ENCODE results near the gene IL17REL.

The IL17REL gene

GRCh38 chr22:49966041-49966773 is 46.4 kb downstream of the IL17REL start:
- DNase-seq = no peak

GRCh38 chr22:49965091-49966040 is 47.2 kb downstream of the IL17REL start:
- DNase-seq = peak; percentile 28 to 43

DNA sequence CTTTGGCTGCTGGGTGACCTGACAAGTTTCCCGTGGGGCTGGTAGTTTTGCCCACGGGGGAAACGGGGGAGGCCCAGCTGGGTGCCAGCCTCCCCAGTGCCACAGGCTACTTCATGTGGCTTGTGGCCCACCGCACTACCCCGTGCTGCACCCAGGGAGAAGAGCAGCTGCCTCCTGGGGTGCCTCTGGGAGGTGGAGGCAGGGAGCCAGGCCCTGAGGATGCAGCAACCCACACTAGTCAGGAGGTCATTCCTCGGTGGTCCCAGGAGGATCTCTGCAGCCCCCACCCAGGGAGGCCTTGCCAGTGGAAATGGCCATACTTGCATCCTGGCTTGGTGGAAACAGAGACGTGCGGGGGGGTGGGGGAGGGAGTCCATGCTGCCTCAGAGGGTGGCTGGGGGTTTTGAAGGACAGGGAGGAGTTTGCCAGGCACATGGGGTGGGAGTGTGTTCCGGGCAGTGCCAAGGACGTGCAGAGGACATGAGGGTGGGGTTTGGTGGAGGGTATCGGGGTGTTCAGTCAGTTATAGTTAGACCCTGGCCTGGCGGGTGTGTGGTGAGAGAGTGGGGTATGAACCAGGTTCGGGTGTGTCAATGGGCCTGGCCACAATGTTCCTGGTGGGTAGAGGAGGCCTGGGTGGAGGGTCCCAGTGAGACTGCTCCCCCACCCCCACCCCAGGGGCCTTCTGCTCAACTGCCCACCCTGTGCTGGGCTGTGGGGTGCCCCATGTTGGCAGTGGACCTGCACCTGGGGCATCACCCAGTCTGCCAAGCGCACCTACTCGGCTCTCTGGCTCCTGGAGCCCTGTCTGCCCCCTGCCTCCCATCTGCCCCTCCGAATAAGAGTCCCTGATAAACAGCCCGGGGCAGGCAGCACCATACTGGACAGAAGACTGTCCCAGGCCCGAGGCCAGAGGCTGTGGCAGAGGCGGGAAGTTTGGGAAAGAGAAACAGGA is 48.2 kb downstream of the IL17REL start:
- peak; percentile 22 to 32 for DNase-seq

DNA sequence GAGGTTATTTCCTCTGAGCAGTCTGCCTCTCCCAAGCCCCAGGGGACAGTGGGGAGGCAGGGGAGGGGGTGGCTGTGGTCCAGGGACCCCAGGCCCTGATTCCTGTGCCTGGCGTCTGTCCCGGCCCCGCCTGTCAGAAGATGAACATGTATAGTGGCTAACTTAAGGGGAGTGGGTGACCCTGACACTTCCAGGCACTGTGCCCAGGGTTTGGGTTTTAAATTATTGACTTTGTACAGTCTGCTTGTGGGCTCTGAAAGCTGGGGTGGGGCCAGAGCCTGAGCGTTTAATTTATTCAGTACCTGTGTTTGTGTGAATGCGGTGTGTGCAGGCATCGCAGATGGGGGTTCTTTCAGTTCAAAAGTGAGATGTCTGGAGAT is 48.9 kb downstream of the IL17REL start:
- DNase-seq = no peak

DNA sequence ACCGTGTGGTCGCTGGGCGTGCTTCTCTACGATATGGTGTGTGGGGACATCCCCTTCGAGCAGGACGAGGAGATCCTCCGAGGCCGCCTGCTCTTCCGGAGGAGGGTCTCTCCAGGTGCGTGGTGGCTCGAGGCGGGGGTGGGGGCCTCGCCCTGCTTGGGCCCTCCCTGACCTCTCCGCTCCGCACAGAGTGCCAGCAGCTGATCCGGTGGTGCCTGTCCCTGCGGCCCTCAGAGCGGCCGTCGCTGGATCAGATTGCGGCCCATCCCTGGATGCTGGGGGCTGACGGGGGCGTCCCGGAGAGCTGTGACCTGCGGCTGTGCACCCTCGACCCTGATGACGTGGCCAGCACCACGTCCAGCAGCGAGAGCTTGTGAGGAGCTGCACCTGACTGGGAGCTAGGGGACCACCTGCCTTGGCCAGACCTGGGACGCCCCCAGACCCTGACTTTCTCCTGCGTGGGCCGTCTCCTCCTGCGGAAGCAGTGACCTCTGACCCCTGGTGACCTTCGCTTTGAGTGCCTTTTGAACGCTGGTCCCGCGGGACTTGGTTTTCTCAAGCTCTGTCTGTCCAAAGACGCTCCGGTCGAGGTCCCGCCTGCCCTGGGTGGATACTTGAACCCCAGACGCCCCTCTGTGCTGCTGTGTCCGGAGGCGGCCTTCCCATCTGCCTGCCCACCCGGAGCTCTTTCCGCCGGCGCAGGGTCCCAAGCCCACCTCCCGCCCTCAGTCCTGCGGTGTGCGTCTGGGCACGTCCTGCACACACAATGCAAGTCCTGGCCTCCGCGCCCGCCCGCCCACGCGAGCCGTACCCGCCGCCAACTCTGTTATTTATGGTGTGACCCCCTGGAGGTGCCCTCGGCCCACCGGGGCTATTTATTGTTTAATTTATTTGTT is 49.6 kb downstream of the IL17REL start:
- DNase-seq = peak in 1 of 2 donors; percentile 28

- peak; percentile 89 for DNase-seq
Observed at GRCh38 chr22:49962012-49962750, 50.4 kb downstream of the IL17REL start.

DNA sequence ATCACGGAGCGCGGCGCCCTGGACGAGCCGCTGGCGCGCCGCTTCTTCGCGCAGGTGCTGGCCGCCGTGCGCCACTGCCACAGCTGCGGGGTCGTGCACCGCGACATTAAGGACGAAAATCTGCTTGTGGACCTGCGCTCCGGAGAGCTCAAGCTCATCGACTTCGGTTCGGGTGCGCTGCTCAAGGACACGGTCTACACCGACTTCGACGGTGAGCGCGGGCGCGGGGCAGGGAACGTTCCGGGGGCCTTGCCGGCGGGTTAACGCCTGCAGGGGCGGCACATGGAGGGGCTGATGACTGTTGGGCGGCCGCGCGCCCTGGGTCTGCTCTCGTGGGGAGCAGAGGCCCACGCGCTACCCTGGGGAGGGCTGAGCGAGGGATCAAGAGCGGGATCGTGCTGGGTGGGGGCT is 51.0 kb downstream of the IL17REL start:
- no peak for DNase-seq

GRCh38 chr22:49961005-49961600 is 51.5 kb downstream of the IL17REL start:
- DNase-seq = peak; percentile 48 to 49

- peak; percentile 93 to 94 for DNase-seq
Observed at GRCh38 chr22:49960159-49961004, 52.2 kb downstream of the IL17REL start, which contains the start of gene PIM3. Gene PIM3, plus strand, starts transcription at chr22:49960772. Its CDS starts 176 bp downstream, at chr22:49960948.

DNA sequence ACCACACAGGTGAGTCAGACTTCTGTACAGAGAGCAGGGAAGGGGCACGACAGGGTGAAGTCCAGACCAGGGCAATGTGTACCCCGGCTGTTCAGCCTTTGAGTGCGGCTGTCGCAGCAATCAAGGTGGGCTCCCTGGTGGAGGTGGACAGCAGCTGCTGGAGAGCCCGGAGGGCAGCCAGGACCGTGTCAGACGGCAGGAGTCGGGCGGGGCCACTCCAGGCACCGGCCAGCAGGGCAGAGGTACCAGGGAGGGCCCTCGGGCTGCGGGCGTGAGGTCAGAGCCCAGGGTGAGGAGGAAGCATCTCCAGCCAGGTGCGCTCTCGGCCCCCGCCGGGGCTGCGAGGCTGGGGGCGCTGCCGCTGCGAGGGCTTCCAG is 52.8 kb downstream of the IL17REL start:
- peak; percentile 53 to 55 for DNase-seq

DNA sequence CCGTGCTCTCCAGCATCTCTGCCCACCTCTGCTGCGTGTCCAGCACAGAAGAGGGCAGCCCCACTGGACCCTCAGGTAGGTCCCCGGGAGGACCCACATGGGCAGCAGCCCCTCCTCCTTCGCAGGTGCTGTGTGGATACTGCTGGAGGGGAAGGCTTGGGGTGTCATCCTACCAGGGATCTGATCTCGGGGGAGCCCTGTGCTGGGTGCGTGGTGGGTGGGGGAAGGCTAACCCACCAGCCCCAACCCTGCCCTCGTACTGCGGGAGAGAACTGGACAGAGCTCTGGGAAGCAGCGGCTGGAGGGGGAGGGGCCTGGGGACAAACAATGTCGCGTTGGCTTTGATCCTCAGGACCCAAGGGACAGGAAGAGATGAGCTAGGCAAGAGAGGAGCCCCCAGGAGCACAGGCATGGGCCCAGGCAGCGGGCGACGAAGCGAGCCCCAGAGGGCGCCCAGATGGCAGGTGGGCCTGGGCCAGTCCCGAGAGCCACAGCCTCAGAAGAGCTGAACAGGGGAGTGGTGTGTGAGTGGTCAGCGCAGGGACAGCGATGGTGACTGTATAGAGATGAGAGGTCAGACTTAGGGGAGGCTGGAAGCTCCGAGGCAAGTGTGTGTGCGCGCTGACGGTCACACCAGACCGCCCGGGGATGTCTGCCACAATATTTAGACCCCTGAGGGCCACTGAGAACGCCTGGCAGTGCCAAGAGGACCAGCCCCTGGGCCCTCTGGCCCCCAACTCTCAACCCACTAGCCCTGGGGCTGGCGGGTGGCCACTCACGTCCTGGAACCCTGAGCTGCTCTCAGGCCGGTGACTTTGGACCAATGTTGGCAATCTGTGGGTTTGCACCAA is 53.4 kb downstream of the IL17REL start:
- no peak for DNase-seq

GRCh38 chr22:49958366-49958921 is 54.1 kb downstream of the IL17REL start:
- no peak for DNase-seq

DNA sequence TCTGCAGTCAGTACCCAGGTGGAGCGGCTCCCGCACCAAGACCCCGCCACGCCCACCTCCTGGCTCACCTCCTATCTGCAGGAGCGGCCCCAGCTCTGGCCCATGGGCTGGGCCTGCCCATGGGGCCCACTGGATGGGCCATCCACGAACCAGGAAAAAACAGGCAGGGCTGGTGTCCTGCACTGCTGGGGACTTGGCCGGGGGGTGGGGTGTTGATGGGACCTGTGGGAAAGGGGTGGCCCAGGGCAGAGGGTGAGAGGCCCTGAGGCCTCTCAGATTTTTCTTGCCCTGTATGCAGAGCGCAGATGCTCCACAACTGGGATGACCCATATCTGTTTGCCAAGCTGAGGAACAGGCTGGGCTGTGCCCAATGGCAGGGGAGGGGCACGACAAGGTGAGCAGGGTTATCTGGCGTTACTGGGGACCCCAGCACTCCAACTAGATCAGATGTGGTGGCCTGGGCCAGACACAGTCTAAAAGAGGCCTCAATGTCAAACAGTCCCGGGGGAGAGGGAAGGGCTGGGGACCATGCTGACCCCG is 54.7 kb downstream of the IL17REL start:
- no peak for DNase-seq

DNA sequence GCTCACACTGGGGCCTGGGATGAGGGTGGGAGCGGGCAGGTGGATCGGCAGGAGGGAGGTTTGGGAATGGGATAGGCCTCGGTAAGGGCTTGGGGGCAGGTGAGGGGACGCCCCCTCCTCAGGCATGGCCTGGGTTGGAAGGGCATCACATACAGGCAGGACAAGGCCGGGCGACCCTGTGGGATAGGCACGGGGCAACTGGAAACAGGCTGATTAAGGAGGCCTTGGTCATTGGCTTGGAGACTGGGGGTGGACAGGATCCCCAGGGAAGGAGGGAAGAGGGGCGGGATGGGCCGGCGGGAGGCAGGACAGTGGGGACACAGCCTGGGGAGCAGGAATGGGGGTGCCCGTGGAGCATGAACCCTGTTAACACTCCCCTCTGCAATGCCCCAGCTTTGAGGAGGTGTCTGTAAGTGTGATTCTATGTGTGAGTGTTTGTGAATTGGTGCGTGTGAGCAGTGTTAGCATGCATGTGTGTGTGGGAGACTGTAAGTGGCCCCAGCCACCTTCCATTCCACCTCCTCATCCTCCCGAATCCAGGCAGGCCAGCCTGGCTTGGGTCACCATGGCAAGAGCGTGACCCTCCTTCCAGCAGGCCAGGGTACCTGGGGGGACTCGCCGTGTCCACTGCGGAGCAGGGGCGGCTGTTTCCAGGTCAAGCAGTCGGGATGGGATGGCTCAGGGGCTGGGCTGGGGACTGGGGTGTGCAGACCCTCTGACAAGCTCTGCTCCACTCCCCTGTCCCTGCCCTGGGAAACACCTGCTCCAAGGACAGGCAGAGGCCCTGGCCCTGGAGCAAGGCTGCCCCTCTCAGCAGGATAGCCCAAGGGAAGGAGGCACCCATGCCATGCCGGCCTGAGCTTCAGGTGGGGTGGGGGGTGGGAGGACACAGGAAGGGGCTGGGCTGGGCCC is 55.4 kb downstream of the IL17REL start:
- DNase-seq = no peak

GRCh38 chr22:49956418-49956770 is 56.2 kb downstream of the IL17REL start:
- DNase-seq = no peak

- no peak for DNase-seq
Observed at GRCh38 chr22:49955581-49956417, 56.8 kb downstream of the IL17REL start.

Data from stimulated activated CD4-positive, alpha-beta T cell treated with anti-CD3 and anti-CD28 coated beads, Interleukin-2, amount 100 ng/mL, for 24 hours (primary cell).